ENCODE results near the gene SFMBT2.

- TF ChIP-seq USF1 (IDR thresholded peaks at IDR 0.05; ENCODE audit: borderline replicate concordance, extremely low read length, insufficient read depth, low read depth, low read length) (no peak), POLR2A (IDR thresholded peaks at IDR 0.05; ENCODE audit: low read depth, low read length) (no peak), PML (IDR thresholded peaks at IDR 0.05; ENCODE audit: low read length) (no peak), CREB1 (IDR thresholded peaks at IDR 0.05; ENCODE audit: low read depth) (no peak), RELA (IDR thresholded peaks at IDR 0.05; ENCODE audit: borderline replicate concordance, partially characterized antibody) (no peak)
Measured at GRCh38 chr10:7363700-7364099, 47.1 kb downstream of the SFMBT2 start.
